H7 (cell line): ENCODE data around the gene CCDC69. TPM values are rescaled to one million over a fixed set of nuclear protein-coding genes. Genes with fewer than 3 reads are reported as not detected.
"Not testable (repeated sequence)": the region's sequence is repeated elsewhere in the genome, so short reads cannot be mapped to it uniquely, and the experiment has no call there.

Source experiments
- DNase-seq: peaks from one replicate; pipeline ENCODE4 v3.0.0; 2012
- H3K27me3 ChIP-seq: 2 replicates; pipeline ENCODE4 v1.6.0; 2011; ENCODE audit warnings: mild to moderate bottlenecking, low read length; ENCODE audit not compliant: control insufficient read depth, insufficient read depth
- H3K36me3 ChIP-seq: replicated peaks from 2 replicates; pipeline ENCODE4 v1.5.1; 2011; ENCODE audit warnings: low read length; ENCODE audit not compliant: control insufficient read depth, insufficient read depth
- H3K4me3 ChIP-seq: 2 replicates; pipeline ENCODE4 v1.5.1; 2011; ENCODE audit warnings: low read depth, mild to moderate bottlenecking, control low read depth, low read length, moderate library complexity; ENCODE audit not compliant: insufficient read depth
- total RNA-seq: library from RNA; depleted of rRNA; stranded (reverse); fragments of >200 nt; shearing (Covaris generic); gene quantifications from 2 replicates; pipeline ENCODE4 v1.2.3, GENCODE V29; 2014

CCDC69 gene
- total RNA-seq, 1 experiment from 2014 or later: 5.6 TPM

DNA sequence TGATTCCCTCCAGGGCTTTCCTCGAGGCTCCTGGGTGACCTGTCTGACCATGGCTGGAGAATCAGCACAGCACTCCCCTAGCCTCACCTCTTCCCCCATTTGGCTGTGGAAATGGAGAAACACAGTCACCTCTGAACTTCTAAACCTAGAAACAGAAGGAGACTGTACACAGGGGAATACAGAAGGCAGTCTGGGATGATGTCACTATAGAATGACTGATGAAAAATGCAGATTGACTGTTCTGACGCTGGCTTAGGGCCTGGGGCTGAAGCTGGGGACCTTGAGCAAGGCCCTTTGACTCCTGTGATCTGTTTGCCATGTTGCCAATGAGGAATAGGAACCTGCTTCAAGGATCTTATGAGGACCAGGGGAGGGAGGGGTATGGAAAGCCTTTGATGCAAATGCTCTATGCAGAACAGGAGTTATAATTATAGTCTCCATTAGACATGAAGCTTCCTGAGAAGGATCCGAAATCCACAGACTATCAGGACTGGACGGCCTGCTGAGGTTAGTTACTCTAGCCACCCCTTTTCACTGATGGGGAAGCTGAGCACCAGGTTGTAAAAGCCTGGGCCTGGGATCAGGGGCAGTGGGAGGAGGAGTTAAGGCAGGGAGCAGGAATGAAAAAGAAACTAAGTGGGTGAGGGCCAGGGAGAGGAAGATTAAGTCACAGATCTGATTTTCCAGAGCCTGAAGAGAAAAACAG, 41.9 kb downstream of the CCDC69 start:
- H3K27me3 ChIP-seq: no peaks in the 10 kb centered on the region
- H3K36me3 ChIP-seq: no peaks in the 10 kb centered on the region
- DNase-seq: no peak
- no peak overlapping the region for H3K4me3 ChIP-seq

DNA sequence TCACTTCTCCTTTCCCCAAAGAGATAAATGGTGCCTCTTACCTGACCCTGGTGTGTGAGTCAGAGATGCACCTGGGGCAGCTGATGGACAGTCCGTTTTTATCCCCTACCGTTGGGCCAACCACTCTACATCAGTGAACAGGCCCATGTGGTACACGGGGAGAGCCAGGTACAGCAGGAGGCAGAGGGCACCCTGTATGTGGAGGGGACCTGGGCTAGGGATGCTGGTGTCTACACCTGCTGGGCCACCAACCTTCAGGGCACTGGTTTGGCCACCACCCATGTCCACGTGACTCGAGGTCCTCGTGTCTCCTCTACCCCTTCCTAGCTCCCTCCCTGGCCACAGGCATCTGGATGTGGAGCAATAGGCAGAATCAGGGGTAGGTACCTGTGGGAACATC, 43.6 kb downstream of the CCDC69 start:
- Histone ChIP-seq H3K27me3 (no peaks in the 10 kb centered on the region), H3K36me3 (no peaks in the 10 kb centered on the region), H3K4me3 (no peak overlapping the region)
- no peak for DNase-seq

DNA sequence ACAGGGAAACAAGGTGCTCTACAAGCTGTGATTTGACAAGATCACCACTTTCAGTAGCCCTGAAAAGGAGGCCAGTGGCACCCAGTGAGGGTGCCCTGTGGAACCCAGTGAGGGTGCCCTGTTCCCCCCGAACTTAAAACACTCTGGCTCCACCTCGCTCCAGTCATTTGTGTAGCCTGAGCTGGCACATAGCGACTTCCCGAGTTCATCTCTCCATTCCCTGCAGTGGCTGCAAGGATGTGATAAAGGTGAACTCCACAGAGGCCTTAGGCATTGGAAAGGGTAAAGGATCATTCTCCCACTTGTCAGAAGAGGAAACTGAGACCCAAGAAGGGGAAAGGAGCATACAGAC, 44.4 kb downstream of the CCDC69 start:
- no peaks in the 10 kb centered on the region for H3K36me3 ChIP-seq
- DNase-seq: no peak
- H3K27me3 ChIP-seq: no peaks in the 10 kb centered on the region
- H3K4me3 ChIP-seq: no peak overlapping the region

DNA sequence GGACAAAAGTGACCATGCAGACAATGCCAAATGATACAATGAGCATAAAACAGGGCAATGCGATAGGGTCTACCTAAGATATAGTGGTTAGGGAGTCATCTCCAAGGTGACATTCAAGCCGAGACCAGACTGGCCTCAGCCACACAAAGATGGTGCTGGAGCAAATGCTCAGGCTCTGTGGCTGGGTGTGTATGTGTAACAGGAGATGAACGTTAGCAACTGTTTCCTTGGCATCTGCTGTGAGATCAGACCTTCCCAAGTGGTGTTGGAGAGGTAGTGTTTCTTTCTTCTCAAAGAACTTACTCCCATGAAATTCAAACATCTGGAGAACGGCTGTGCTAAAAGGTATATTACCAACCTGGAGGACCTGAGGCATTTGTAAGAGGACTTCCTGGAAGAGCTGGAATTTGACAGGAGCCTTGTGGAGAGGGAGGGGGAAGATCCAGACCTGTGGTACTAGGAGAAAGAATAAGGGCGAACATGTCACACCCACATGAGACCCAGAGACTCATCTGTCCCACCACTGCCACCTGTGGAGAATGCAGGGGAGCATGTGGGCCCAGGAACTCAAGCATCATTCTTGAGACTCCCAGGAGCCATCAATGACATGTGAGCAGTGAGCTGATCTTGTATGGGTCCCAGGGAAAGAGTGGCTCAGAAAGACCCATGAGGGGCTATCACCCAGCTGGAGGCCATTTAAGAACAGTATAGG, 45.0 kb downstream of the CCDC69 start:
- Histone ChIP-seq H3K27me3 (no peaks in the 10 kb centered on the region), H3K4me3 (no peak overlapping the region), H3K36me3 (no peaks in the 10 kb centered on the region)
- DNase-seq: no peak

DNA sequence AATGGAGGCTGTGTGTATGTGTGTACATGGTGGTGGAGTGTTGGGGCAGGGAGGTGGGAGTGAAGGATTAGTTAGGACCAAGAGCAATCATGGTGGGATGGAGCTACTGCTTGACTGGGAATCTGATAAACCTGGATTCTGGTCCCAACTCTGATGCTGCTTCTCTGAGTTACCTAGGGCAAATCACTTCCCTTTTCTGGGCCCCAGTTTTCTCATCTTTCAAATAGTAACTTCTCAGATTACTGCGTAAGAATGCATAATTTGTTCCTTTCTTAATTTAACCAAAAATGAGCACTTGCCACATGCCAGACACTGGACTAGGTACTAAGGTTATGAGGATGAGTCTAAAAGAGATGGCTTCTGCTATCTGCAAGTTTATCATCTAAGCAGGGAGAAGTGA, 45.5 kb downstream of the CCDC69 start:
- Histone ChIP-seq H3K4me3 (no peak overlapping the region), H3K36me3 (no peaks in the 10 kb centered on the region), H3K27me3 (no peaks in the 10 kb centered on the region)
- no peak for DNase-seq

DNA sequence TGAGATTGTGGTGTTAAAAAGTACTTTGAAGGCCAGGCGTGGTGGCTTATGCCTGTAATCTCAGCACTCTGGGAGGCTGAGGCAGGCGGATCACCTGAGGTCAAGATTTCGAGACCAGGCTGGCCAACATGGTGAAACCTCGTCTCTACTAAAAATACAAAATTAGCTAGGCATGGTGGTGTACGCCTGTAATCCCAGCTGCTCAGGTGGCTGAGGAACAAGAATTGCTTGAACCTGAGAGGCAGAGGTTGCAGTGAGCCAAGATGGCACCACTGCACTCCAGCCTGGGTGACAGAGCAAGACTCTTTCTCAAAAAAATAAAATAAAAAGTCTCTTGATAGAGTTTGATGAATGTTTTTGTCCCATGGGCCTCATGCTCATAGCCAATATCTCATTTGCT, 47.6 kb downstream of the CCDC69 start:
- not testable (repeated sequence) for H3K36me3 ChIP-seq, H3K4me3 ChIP-seq, DNase-seq, H3K27me3 ChIP-seq

DNA sequence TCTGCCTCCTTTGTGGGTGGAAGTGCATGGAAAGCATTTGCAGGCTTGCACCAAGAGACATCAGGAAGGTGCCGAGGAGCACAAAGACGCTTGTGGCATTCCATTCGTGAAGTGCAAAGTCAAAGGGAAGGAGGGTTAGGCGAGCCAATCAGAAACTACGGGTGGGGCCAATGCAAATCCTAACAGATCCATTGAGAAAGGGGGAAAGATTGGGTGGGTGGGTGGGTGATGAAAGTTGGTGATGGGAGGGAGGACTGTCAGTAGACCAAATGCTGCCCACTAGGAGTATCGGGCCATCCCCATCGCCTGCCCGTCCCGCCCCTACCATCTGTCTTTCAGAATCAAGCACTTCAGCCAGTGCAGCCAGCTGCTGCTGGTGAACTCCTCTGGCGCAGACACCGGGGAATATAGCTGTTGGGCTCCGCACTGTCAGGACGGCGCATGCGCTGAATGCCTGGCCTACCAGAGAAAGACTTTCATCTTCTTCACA, 49.2 kb downstream of the CCDC69 start:
- DNase-seq: peak; percentile 64
- no peak overlapping the region for H3K4me3 ChIP-seq
- no peaks in the 10 kb centered on the region for H3K27me3 ChIP-seq
- H3K36me3 ChIP-seq: no peaks in the 10 kb centered on the region

DNA sequence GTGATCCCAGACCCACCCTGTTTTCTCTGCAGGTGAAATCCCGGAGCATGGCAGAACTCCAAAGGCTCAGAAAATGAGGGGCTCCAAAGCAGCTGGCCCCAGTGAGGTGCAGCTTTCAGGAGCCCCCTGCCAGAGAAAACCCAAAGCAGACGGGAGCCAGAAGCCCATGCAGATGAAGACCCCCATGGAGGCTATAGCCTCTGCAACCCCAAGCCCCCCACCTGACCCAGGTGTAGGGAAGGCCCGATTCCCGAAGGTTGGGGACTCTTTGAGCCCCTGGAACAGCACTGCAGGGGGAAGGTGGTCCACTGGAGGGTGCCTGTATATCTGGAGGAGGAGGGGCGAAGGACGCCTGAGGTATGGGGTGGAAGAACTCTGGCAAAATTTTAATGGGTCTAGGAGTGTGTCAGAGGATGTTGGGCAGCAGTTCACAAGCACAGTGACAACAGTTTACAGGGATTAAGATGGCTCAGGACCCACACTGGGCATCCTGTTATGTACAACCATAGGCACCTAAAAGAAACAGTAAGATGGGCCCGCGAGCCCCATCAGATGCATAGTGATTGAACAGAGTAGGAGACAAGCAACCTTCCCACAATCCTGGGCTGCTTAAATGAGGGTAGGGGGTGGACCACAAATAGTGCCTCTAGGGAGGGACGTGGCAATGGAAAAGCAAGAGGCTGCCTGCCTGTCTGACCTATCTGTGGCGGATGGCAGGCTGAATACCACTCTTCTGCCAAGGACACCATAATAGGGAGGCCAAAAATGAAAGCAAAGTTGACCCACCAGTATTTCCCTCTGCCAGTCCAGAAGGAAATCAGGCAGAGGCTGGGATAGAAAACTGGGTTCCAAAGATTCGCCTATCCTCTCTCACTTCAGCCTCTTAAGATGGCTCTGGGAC, 49.9 kb downstream of the CCDC69 start:
- no peak for DNase-seq
- Histone ChIP-seq H3K4me3 (no peak overlapping the region), H3K36me3 (no peaks in the 10 kb centered on the region), H3K27me3 (no peaks in the 10 kb centered on the region)

DNA sequence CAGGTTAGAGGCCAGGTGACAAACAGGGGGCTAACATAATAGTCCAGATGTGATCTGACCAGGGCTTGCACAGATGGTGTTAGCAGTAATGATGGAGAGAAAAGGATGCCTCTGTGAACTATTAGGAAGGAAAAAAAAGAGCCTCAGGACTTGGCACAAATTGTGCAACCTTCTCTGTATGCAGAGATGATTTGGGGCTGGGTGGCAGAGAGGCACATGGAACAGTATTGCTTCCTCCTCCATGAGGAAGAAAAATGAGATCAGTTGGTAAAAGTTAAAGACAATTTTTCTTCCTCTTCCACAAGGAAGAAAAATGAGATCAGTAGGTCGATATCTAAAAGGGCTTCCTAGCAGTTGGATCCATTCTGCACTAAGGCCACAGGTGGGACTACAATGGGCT, 52.4 kb downstream of the CCDC69 start:
- H3K4me3 ChIP-seq: no peak overlapping the region
- no peaks in the 10 kb centered on the region for H3K36me3 ChIP-seq
- no peaks in the 10 kb centered on the region for H3K27me3 ChIP-seq
- DNase-seq: no peak

DNA sequence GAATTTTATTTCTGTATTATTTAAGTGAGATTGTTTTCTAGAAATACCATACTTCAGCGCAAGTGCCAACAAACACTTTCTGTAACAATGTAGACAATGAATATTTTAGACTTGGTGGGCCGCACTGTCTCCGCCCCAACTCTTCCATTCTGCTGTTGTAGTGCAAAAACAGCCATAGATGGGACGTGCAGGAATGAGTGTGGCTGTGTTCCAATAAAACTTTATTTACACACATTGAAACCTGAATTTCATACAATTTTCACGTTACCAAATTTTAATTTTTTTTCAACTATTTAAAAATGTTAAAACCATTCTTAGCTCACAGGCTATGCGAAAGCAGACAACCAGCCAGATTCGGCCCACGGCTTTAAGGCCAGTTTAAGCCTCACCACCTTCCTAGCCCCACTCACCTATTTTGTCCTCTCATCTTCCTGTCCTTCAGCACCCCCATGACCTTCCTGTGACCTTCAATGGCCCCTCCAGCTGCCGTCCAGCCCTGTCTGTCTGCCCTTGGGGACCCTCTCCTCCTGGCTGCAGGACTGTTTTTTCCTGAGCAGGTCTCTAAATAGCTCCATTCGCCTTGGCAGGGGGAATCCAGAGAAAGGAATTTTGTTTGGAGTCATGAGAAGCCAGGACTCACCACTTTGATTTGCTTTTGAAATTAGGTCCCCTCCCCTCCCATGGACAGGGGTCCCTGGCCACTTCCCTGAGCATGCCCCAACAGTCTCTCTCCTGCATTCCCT, 55.1 kb downstream of the CCDC69 start:
- Histone ChIP-seq H3K27me3 (no peaks in the 10 kb centered on the region), H3K4me3 (no peak overlapping the region), H3K36me3 (no peaks in the 10 kb centered on the region)
- DNase-seq: no peak

DNA sequence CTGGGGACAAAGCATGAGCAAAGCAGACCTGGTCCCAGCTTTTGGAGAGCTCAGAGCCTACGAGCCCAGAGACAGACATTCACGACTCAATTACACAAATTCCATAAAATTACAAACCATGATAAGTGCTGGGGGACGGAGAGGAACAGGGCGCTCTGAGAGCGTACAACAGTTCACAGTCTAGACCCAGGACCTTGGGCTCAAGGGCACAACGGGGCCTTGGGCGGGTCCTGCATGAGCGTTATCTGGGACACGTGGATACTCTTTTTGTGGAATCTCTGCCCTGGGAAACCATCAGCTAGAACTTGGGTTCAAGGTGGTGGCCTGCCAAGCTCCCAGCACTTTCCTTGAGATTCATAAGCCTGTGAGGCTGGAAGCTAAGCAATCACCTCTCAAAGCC, 56.9 kb downstream of the CCDC69 start:
- H3K27me3 ChIP-seq: no peaks in the 10 kb centered on the region
- DNase-seq: no peak
- no peaks in the 10 kb centered on the region for H3K36me3 ChIP-seq
- H3K4me3 ChIP-seq: no peak overlapping the region

DNA sequence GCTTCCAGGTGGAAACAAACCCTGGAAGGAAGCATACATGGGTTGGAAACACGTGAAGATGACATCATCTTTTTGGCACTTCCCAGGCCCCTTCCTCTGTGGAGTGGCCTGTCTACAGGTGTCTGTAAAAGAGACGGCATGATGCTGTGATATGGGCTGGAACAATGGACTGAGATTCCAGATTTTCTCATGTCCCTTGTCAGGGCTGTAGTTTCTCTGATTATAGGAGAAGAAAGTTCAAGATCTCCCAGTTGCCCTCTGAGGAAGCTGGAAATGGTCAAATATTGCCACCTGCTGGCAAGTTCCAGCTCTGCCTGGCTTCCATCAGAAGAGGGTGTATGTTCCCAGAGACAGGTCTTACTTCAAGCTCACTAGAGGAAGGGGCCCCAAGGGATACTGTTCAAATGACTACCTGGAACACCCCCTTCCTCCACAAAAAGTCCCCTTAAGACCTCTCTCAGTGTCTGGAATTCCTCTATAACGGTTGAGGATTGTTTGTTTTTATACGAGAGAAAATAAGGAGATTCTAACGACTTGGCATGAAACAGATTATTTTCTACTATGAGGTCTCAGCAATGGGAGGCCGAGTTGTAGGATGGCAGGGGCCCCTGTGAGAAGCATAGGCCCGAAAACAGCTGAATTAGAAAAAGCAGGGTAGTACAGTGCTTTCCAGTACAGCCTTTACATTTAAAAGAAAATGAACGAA, 59.1 kb downstream of the CCDC69 start:
- peak; percentile 77 for DNase-seq
- Histone ChIP-seq H3K4me3 (no peak overlapping the region), H3K27me3 (no peaks in the 10 kb centered on the region), H3K36me3 (no peaks in the 10 kb centered on the region)

DNA sequence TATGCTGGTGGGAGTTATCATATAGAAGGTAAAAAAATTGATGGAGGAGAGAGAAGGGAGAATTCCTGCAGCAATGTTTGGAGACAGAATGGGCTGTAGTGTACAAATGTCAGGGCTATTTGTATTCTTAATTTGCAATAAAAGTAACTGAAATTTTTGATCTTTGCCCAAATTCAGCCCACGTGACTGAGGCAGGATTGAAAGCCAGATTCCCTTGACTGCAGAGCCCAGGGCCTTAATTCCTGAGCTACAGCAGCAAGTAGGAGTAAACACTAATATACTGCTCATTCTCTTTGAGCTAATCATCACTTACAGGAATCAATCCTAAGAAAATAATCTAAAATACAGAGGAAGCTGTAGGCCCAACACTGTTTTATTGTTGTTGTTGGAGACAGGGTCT, 61.1 kb downstream of the CCDC69 start:
- Histone ChIP-seq H3K4me3 (no peak overlapping the region), H3K27me3 (no peaks in the 10 kb centered on the region), H3K36me3 (no peaks in the 10 kb centered on the region)
- DNase-seq: no peak
